HG03139 (cell line): ENCODE results near the gene ALX4.

Source experiments
- ATAC-seq: cut with Tn5 transposase; IDR thresholded peaks from one replicate; pipeline ENCODE4 v1.9.1; 2021; ENCODE audit not compliant: unreplicated experiment

The ALX4 gene

GRCh38 chr11:44269369-44270351 lies 40.3 kb downstream of the ALX4 start:
- ATAC-seq, result no peak

- ATAC-seq, result no peak
These were observed 41.3 kb downstream of the ALX4 start for GRCh38 chr11:44268614-44269080.

GRCh38 chr11:44267750-44268613 lies 42.0 kb downstream of the ALX4 start:
- ATAC-seq, result no peak

DNA sequence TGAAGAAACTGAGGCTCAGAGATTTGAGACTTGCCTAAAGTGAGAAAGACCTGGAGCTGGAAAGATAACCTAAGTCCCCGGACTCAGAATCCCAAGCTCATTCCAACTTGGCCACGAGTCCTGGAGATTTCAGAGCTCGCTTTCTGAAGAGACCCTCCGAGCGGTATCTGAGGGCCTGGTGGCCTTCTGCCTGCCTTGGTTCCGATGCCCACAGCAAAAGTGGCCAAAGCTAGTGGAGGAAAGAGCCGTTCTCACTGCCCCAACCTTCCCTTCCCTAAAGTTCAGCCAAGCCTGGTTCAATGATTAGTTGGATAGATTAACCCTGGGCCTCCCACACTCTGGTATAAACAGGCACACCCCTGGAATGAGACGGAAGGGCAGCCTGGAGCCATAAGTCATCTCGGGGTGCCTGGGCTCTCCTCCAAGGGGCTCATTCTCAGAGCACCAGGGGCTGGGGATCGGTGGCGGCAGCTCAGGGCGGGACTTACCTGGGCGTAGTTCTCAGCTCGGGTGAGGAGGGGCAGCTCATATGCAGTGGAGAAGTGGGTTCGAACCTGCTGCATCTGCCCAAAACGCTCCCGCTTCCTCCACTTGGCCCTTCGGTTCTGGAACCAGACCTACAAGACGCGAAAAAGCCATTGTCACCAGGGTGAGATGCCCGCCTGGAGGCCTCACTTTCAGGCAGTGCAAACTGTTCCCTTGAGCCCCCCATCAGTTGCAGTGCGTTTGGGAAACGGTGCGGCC lies 42.8 kb downstream of the ALX4 start:
- no peak for ATAC-seq

DNA sequence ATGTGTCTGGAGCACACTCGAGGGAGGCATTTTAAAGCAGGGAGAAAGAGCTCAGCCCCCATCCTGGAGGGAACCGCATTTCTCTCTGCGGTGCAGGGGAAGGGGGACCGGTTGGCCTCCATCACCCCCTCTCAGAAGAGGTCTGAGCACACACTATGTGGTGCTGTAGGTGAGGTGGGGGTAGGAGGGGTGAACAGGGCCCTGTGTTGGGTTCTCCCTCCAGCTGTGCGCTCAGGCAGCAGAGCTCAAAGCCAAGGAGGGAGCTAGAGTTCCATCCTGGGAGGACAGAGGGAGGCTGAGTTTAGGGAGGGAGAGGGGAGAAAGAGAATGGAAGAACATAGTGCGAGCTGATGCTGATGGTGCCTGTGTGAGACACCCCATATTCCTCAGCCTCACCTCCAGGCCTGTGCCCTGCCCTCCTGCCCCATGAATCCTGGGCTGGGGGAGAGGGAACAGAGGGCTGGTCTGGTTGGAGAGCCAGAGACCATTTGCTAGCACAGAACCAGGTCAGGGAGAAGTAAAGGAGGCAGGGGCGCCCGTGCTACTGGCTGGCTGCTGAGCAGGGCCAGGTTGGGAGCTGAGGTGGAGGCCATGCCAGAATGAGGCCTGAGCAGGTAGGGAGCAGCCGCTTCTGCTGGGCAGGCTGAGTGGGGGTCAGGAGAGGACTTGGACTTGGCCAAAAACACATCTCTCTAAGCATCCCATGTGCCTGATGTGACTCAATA lies 43.7 kb downstream of the ALX4 start:
- ATAC-seq, result no peak

GRCh38 chr11:44264761-44265160 lies 45.2 kb downstream of the ALX4 start:
- ATAC-seq, result no peak

- no peak for ATAC-seq
These were observed 45.5 kb downstream of the ALX4 start for GRCh38 chr11:44264438-44264749.

GRCh38 chr11:44263738-44264437 lies 46.1 kb downstream of the ALX4 start:
- ATAC-seq, result no peak

- no peak for ATAC-seq
These were observed 47.9 kb downstream of the ALX4 start for GRCh38 chr11:44261800-44262591.

DNA sequence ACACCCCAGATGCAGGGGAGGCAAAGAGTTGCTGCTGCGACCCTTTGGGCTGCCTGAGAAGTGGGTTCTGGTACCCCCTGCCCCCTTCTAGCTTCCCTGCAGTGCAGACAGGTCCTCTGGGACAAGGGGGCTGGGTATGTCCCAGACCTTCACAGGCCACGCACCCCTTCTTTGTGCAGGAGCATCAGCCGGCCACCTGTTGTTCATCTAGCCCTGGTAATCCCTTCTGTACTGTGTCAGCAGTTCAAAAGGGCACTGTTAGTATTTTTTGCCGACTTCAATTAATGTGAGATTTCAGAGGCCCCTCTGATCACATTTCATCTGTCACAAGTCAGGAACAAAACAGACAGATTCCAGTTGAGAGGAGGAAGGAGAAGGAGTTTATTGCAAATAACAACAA lies 49.9 kb downstream of the ALX4 start:
- no peak for ATAC-seq

GRCh38 chr11:44258839-44259420 lies 51.0 kb downstream of the ALX4 start:
- ATAC-seq, result no peak

- no peak for ATAC-seq
These were observed 51.8 kb downstream of the ALX4 start for GRCh38 chr11:44258190-44258489.

DNA sequence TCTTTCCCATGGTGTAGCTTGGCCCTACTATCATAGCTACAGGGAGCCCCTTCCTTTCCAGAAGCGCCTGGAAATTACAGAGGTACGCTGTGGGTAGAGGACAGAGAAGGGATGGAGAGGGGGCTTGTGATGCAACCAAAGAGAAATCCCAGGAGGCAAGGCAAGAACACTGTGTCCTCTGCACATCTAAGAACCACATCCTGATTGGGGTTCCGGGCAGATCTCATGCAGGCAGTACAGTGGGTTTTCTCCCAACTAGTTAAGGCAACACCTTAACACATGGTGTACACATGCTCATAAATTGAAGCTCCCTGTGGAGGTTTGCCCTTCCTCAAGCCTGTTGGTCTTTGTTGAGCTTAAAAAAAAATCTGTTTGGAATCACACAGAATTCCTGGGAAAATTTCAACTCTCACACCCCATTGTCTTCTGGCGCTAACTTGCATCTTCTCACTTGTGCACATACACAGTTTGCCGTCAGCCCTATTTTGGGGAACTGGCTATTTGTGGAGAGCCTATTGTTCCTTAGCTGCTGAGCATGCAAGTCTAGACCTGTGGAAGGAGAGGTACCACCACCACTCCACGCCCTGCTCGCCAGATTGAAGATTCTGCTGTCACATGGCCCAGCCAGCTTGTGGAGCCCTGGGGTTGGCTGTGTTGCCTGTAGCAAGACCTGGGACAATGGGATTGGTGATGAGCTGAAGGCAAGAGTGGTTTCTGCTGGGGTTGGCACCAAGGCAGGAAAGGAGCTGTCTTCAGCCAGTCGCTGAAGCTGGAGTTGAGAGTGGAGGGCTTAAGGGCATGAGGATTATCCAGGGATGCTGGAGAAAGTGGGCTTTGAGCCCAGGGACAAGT lies 52.4 kb downstream of the ALX4 start:
- no peak for ATAC-seq

DNA sequence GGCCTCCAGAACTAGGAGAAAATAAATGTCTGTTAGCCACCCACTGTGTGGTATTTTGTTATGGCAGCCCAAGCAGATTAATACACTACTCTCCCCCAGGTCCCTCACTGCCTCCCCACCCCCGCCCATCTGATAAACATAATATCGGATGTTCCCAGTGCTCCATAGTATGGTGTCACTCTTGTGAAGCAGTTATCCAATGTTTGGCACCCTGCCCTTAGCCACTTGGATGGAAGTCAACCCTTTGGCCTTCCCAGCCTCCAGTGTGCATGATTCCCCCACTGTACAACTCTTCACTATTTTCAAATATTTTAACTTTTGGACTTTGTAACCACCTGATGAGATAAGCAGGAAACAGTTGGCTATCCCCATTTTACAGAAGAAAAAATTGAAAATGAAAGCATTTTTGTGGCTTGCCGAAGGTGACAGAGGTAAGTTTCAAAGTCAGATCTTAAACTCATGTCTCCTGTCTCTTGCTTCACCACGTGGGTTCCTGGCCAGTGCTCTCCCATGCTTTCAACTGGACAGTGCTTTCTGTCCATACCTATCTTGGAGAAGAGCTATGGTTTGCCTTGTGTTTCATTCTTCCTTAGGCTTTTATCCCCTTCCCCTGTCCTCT lies 53.2 kb downstream of the ALX4 start:
- no peak for ATAC-seq

DNA sequence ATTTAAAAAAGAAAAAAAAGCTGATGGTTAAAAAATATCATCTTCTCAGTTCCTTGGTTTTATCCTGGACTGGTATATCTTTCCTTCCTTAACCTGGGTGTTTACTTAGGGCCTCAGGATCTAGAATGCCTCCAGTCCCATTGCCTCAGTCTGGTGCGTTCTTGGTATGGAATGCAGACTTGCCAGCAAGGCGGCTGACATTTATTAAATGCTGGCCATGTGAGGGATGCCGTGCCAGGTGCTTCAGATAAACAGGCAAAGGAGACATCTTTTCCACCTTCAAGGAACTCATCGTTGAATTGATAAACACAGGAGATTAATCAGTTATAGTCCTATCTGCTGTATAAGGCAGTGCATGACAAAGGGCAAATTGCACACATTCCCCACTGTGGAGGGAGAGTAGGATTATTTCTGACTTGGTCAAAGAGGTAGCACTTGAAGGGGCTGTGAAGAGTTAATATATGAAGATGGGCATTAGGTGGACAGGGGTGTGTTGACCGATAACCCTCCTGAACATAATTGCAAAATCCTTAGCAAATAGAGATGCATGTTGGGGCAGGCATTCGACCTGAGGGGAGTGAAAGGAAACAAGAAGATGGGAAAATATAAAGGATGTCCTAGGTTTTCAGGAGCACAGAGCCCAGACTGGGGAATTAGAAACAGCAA lies 54.4 kb downstream of the ALX4 start:
- ATAC-seq, result no peak

DNA sequence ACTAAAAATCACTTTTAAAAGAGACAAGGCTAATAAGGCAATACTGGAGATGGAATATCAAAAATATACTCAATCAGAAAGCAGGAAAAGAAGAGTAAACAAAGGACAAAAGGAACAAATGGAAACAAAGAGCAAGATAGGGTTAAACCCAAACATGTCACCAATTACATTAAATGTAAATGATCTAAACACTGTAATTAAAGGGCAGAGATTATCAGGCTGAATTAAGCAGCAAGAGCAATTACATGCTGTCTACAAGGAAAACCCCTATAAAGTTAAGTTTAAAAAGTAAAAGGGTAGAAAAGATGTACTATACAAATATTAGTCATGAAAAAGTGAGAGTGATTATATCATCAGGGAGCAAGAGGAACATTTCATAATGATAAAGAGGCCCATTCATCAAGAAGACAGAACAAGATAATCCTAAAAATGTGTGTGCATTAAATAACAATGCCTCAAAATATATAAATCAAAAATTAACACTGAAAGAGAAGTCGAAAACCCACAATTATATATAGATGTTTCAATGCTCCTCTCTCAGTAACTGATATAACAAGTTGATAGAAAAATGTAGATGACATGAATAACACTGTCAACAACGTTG lies 56.8 kb downstream of the ALX4 start:
- no peak for ATAC-seq

GRCh38 chr11:44250421-44250820 lies 59.5 kb downstream of the ALX4 start:
- ATAC-seq, result no peak
